ENCODE measurements around the gene RELB. TPM values are rescaled to one million over a fixed set of nuclear protein-coding genes. Genes with fewer than 3 reads are reported as not detected.
"Not testable (repeated sequence)": the region's sequence is repeated elsewhere in the genome, so short reads cannot be mapped to it uniquely, and the experiment has no call there.

RELB gene
- total RNA-seq, 1 experiment from 2014 or later, result 24.8 TPM

DNA sequence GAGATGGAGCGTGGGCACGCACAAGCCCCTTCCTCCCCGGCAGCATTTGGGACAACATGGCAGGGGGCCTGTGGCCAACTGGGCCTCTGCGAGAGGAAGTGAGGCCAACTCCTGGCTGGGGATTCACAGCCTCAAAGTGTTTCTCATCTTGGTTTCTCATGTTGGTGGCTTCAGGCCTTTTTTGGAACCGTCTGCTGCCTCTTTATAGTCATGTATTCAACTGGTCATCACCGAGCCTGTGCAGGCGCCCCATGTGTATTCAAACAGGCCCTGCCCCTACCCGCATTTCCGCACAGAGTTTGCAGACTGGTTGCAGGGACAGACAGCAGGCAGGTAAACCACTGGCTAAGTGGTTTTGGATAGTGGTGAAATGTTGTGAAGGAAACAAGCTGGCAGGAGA lies 17.3 kb upstream of the RELB start:
- no peak for DNase-seq (ENCODE audit: low read depth)
- in situ Hi-C loops (cut with HindIII; ENCODE audit: low pct_unique_long_range_greater_than_20kb, low sequenced_read_pairs), result no loop called here

- no peak for DNase-seq (ENCODE audit: low read depth)
- in situ Hi-C loops (cut with HindIII; ENCODE audit: low pct_unique_long_range_greater_than_20kb, low sequenced_read_pairs), result no loop called here
Measured at GRCh38 chr19:44985445-44985844, 15.8 kb upstream of the RELB start.

- no peak for DNase-seq (ENCODE audit: low read depth)
- in situ Hi-C loops (cut with HindIII; ENCODE audit: low pct_unique_long_range_greater_than_20kb, low sequenced_read_pairs), result no loop called here
Measured at GRCh38 chr19:44986389-44986788, 14.9 kb upstream of the RELB start.

DNA sequence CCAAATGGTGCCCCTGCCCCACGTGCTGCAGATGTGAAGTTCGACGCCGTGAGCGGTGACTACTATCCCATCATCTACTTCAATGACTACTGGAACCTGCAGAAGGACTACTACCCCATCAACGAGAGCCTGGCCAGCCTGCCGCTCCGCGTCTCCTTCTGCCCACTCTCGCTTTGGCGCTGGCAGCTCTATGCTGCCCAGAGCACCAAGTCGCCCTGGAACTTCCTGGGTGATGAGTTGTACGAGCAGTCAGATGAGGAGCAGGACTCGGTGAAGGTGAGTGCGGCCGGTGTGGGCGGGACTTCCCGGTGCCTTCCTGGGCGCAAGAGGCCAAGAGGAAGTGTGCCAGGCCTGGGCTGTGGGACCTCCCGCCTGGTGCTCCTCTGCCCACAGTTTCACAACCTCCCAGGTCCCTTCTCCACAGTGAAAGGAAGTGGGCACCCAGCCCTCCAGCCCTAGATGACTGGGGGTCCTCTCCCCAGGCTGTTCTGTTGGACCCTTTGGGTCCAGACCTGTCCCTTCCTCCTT lies 14.1 kb upstream of the RELB start:
- in situ Hi-C loops (cut with HindIII; ENCODE audit: low pct_unique_long_range_greater_than_20kb, low sequenced_read_pairs), result no loop called here
- no peak for DNase-seq (ENCODE audit: low read depth)

GRCh38 chr19:44988273-44988672 lies 13.0 kb upstream of the RELB start:
- in situ Hi-C loops (cut with HindIII; ENCODE audit: low pct_unique_long_range_greater_than_20kb, low sequenced_read_pairs), result no loop called here
- no peak for DNase-seq (ENCODE audit: low read depth)

DNA sequence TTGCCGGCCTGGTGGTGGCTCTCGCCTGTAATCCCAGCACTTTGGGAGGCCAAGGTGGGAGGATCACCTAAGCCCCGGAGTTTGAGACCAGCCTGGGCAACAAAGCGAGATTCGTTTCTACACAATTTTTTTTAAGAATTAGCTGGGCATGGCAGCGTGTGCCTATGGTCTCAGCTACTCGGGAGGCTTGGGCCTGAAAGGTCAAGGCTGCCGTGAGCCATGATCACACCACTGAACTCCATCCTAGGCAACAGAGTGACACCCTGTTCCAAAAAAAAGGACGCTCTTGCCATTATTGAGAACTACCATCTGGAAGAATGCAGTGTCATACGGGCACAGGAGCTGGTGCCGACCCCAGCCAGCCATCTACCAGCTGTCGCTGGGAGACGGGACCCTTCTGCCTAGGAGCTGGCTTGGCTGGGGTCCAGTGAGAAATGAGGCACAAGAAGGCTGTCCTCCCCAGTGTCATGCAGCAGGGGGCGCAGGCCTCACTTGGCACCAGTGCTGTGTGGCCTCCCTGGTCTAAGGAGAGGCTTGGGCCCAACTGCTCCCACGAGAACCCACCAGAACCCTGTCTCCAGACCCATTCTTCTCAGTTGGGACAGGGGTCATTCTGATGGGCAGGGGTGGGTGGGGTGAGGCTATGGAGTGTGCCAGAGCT lies 12.2 kb upstream of the RELB start:
- DNase-seq (ENCODE audit: low read depth), result peak; percentile 28
- in situ Hi-C loops (cut with HindIII; ENCODE audit: low pct_unique_long_range_greater_than_20kb, low sequenced_read_pairs), result no loop called here

DNA sequence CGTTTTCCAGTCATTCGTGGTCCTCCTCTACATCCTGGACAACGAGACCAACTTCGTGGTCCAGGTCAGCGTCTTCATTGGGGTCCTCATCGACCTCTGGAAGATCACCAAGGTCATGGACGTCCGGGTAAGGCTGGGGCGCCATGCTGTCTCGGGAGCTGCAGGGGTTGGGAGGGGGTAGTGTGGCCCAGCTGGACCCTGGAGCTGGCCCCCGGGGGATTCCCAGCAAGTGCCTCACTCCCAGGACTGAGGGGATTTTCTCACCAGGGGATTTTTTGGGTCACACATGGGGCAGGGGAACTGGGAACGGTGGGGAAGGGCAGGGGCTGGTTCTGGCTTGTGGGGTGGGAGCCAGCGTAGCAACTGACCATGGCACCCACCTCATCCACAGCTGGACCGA lies 10.8 kb upstream of the RELB start:
- DNase-seq (ENCODE audit: low read depth), result no peak
- in situ Hi-C loops (cut with HindIII; ENCODE audit: low pct_unique_long_range_greater_than_20kb, low sequenced_read_pairs), result no loop called here

GRCh38 chr19:44990966-44991365 lies 10.3 kb upstream of the RELB start:
- DNase-seq (ENCODE audit: low read depth), result no peak
- in situ Hi-C loops (cut with HindIII; ENCODE audit: low pct_unique_long_range_greater_than_20kb, low sequenced_read_pairs), result no loop called here

GRCh38 chr19:44992336-44993163 lies 8.7 kb upstream of the RELB start:
- no peak for DNase-seq (ENCODE audit: low read depth)
- in situ Hi-C loops (cut with HindIII; ENCODE audit: low pct_unique_long_range_greater_than_20kb, low sequenced_read_pairs), result no loop called here

DNA sequence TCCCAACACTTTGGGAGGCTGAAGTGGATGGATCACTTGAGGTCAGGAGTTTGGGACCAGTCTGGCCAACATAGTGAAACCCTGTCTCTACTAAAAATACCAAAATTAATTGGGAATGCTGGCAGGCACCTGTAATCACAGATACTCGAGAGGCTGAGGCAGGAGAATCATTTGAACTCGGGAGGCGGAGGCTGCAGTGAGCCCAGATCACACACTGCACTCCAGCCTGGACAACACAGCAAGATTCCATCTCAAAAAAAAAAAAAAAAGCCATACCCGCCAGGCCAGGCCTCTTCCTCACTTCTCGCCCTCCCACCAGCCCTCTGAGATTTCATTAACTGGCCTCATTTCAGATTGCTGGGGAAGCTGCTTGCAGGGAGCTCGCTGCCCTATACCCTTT lies 7.7 kb upstream of the RELB start:
- in situ Hi-C loops (cut with HindIII; ENCODE audit: low pct_unique_long_range_greater_than_20kb, low sequenced_read_pairs), result no loop called here
- DNase-seq (ENCODE audit: low read depth), result no peak

DNA sequence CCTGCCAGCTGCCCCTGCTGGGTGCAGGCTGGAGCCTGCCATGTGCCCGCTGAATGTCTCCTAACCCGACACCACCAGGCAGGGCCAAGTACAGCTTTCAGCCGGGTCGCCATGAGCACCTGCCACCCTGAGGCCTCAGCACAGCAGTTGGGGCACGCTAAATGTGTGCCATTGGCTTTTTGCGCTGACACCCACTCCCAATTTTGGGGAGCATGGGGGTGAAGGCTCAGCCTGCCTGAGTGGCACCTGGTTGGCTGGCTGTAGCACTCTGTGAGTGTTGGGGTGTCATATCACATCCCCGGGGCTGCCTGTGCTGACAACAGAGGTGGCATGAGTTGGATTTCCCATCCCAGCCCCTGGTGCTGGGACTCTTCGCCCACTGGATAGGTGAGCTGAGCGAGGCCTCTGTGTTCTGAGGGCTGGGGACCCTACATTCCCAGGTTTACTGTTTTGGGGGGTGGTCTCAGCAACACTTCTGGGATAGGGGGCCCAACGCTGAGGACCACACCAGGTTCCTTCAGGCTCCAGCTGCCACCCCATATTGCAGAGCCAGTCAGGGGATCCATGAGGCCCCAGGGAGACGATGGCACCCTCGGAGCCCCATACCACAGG lies 7.2 kb upstream of the RELB start:
- no peak for DNase-seq (ENCODE audit: low read depth)
- in situ Hi-C loops (cut with HindIII; ENCODE audit: low pct_unique_long_range_greater_than_20kb, low sequenced_read_pairs), result no loop called here

- DNase-seq (ENCODE audit: low read depth), result no peak
- in situ Hi-C loops (cut with HindIII; ENCODE audit: low pct_unique_long_range_greater_than_20kb, low sequenced_read_pairs), result no loop called here
Measured at GRCh38 chr19:44998025-44998424, 3.2 kb upstream of the RELB start.

- in situ Hi-C loops (cut with HindIII; ENCODE audit: low pct_unique_long_range_greater_than_20kb, low sequenced_read_pairs); DNase-seq (ENCODE audit: low read depth): not testable (repeated sequence)
Measured at GRCh38 chr19:44999131-44999925, 1.9 kb upstream of the RELB start.

DNA sequence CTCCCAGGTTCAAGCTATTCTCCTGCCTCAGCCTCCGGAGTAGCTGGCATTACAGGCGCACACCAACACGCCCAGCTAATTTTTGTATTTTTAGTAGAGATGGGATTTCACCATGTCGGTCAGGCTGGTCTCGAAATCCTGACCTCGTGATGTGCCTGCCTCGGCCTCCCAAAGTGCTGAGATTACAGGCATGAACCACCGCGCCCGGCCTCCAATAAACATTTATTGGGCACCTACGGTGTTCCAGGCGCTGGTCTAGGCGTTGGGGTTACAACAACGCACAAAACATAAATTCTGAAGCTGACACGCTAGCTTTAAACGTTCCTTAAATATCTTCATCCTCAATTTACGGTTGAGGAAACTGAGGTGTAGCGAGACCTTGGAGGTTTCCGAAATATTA lies 599 bp upstream of the RELB start:
- in situ Hi-C loops (cut with HindIII; ENCODE audit: low pct_unique_long_range_greater_than_20kb, low sequenced_read_pairs); DNase-seq (ENCODE audit: low read depth): not testable (repeated sequence)

GRCh38 chr19:45003485-45003884 lies 2.2 kb downstream of the RELB start:
- DNase-seq (ENCODE audit: low read depth), result no peak
- in situ Hi-C loops (cut with HindIII; ENCODE audit: low pct_unique_long_range_greater_than_20kb, low sequenced_read_pairs), result no loop called here

- in situ Hi-C loops (cut with HindIII; ENCODE audit: low pct_unique_long_range_greater_than_20kb, low sequenced_read_pairs), result no loop called here
Measured at GRCh38 chr19:45005787-45006186, 4.5 kb downstream of the RELB start.

GRCh38 chr19:45008552-45008951 lies 7.3 kb downstream of the RELB start:
- in situ Hi-C loops (cut with HindIII; ENCODE audit: low pct_unique_long_range_greater_than_20kb, low sequenced_read_pairs), result no loop called here
- no peak for DNase-seq (ENCODE audit: low read depth)

More at GRCh38 chr19:45005787-45006186, 4.5 kb downstream of the RELB start:
- no peak for DNase-seq (ENCODE audit: low read depth)

GRCh38 chr19:45009625-45010255 lies 8.5 kb downstream of the RELB start:
- in situ Hi-C loops (cut with HindIII; ENCODE audit: low pct_unique_long_range_greater_than_20kb, low sequenced_read_pairs), result no loop called here
- no peak for DNase-seq (ENCODE audit: low read depth)

All from Caki2 (cell line).